EH (cell line): ENCODE measurements around the gene DUOXA1.
"Not testable (repeated sequence)": the region's sequence is repeated elsewhere in the genome, so short reads cannot be mapped to it uniquely, and the experiment has no call there.

ENCODE experiments used
- DNase-seq: peaks from one replicate; pipeline ENCODE4 v3.0.0-alpha.2; 2015; ENCODE audit warnings: low read depth

DUOXA1 gene

DNA sequence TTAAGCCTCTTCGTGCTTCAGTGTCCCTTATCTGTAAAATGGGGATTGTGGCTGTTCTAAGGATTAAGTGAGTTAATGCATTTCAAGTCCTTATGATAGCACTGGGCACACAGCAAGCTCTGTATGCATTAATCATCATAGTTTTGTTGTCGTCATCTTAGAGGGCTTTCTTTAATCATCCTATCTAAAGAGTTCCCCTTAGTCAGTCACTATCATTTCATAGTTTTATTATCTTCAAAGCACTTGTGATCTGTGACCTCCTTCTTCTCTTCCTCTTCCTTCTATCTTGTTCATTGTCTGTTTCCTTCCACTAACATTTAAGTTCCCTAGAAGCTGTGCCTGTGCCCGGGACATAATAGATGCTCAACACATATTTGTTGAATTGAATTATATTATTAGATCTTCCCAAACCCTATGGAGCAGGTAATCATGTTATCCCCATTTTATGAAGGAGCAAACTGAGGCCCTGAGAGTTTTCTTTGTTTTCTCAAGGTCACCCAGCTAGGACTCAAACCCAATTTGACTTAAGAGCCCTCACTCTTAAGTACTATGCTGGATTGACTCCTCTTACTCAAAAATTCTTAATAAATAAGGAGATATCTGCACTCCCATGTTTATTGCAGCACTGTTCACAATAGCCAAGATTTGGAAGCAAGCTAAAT, 39.8 kb downstream of the DUOXA1 start:
- no peak for DNase-seq

DNA sequence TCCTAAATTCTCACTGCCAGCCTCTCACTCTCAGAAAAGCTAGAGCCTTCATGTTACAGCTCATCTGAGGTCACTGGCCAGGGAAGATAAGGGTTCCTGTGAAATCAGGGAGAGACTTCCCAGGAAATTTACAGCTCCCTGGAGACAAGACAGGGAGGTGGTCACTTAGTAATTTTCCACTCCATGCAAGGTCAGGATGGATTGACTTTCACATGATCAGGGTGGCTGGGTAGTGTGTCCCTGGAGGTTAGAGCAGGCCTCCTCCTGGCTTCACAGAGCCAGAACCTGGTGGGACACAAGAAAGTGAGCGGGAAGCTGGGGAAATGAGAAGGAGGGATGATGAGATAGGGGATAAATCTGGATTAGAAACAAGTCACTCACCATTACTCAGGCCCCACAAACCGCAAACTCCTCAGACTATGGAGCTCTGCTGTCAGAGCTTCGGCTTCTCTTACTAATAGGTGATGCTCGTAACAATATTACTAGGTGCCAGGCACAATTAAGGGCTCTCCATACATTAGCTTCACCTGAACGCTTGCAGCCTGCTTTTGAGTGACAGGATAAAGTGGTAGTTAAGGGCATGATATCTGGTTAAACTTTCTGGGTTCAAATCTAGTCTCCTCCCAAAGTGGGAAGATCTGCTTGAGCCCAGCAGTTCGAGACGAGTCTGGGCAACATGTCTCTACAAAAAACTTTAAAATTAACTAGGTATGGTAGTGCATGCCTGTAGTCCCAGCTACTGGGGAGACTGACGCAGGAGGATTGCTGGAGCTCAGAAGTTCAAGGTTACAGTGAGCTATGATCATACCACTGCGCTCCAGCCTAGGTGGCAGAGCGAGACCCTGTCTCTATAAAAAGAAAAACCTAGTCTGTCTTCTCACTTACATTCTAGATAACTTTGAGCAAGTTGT, 40.6 kb downstream of the DUOXA1 start:
- peak; percentile 20 for DNase-seq

DNA sequence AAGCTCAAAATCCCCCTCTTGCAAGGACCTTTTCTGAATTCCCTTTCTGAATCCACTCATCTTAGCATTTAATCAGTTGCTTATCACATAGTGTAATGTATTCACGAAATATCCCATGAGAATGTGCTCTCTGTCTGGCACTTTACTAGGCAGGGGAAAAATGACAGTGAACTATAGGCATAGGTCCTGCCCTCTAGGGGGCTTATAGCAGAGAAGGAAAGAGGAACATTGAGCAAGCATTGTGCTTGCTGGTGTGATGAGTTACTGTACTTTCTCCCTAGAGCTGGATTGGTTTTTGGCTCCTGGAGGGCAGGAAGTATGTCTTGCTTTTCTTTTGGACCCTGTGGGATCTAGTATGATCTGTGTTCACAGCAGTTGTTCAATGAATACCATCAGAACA, 42.2 kb downstream of the DUOXA1 start:
- DNase-seq = no peak

DNA sequence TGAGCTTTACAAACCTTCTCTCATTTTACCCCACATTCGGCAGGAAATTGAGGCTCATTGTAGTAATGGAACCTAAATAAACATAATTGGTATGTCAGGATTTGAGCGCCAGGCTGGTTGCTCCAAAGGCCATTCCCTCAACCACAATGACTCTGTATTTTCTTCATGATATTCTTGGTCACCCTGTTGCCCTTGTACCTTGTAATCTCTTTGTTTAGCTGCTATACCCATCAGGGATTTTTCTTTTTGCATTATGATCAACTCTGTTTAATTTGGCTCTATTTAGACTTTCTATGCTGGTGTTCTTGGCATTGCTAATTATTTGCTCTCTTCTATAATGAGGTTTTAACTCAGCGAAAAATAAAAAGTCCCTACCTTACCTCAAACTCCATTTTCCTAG, 45.5 kb downstream of the DUOXA1 start:
- no peak for DNase-seq

DNA sequence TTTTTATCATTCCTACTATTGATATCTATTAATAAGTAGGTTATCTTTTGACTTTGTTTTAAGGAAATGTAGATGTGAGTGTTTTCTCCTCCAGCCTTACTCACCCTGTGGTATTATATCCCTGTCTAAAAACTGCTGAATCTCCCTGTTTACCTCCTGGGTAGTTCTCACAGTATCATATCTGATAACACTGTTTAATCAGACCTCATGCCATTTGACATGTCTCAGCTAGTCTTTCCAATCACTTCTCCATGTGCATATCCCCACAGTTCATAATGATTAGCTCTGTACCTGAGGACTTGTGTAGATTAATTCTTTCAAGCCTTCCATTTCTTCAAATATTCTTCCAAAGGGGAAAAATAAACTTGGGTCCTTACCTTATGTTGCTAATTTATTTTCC, 46.5 kb downstream of the DUOXA1 start:
- no peak for DNase-seq

DNA sequence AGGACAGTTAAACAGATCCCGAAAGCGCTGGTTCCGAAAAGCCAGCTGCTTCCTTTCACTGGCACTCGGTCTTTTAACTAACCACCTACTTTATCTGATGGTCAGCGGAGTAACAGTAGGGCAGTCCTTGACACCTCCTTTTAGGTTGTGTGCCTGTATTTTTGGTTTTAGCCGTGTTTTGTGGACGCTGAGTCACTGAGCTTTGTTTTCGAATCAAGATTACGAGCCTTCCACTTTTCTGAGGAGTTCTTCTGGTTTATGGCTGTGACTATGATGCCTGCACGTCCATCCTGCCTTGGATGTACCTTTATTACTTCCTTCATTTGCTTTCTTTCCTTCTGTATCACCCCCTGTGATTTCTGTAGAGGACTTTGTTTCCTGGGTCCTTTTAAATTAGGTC, 47.3 kb downstream of the DUOXA1 start:
- not testable (repeated sequence) for DNase-seq

DNA sequence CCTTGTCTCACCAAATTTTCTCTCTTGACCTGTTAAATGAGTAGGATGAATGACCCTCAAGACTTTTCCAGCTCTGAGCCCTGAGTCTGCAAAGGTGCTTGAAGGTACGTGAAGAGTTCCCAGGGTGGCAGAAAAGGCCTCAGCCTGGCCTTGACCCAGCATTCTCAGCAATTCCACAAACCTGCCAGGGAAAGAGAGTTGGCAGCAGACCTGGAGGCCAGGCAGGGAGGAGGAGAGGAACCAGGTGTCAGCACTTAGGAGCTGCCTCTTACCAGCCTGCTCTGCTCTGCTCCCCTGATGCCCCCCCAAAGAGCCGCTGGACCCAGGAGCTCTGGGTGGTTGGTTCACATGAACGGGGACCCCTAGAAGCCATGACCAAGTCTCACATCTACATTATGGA, 49.1 kb downstream of the DUOXA1 start:
- DNase-seq = not testable (repeated sequence)

DNA sequence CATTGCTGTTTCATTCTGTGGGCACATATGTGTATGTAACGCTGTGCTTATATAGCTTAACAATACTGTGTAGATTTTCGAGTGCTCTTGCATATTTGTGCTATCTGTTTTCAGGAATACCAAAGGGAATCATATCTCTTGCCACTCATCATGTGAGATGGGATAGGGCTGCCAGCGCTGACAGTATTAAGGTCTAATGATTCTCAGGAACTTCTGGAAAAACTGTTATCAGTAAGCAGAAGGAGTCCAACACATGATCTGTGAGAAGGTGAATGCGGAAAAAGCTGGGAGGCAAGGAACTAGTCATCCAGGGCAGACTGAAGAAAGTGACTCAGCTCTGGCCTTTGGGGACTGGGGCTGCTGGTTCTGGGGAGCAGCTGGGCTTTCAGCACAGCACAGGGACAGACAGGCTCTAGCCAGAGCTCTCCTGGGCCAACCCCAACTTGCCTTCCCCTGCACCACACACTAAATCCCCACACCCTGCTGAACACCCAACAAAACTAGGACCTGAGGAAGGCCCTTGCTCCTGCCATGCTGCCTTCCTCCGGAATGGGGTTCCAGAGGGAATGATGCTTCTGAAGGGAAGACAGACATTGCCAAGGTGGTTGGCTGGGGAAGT, 49.9 kb downstream of the DUOXA1 start:
- not testable (repeated sequence) for DNase-seq

DNA sequence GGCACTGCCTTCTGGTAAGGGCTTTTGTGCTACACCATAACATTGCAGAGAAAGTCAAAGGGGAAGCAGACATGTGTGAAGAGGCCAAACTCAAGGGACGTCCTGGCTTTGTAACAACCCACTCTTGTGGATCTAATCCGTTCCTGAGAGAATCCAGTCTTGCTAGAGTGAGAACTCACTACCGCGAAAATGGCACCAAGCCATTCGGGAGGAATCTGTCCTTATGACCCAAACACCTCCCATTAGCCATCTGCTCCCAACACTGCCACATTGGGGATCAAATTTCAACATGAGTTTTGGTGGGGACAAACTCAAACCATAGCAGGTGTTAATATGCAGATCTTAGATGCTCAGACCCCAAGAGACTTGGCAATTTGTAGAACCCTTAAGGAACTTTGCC, 50.5 kb downstream of the DUOXA1 start:
- not testable (repeated sequence) for DNase-seq

DNA sequence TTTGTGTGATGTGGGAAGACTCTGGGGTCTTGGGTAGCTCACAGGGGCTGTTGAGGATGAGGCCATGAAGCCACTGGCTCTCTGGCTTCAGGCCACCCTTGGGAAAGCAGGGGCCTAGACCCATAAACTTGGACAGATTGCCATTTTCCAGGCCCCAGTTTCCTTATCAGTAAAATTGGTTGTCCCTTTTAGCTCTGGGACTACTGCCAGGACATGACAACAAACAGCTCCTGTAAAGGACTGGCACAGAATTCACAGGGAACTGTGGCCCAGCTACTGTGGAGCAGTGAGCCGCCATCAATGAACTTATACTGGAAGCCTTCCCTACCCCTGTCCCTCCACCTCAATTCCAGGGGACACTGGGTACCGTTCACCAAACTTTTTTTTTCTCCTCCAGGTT, 52.3 kb downstream of the DUOXA1 start:
- DNase-seq = not testable (repeated sequence)

DNA sequence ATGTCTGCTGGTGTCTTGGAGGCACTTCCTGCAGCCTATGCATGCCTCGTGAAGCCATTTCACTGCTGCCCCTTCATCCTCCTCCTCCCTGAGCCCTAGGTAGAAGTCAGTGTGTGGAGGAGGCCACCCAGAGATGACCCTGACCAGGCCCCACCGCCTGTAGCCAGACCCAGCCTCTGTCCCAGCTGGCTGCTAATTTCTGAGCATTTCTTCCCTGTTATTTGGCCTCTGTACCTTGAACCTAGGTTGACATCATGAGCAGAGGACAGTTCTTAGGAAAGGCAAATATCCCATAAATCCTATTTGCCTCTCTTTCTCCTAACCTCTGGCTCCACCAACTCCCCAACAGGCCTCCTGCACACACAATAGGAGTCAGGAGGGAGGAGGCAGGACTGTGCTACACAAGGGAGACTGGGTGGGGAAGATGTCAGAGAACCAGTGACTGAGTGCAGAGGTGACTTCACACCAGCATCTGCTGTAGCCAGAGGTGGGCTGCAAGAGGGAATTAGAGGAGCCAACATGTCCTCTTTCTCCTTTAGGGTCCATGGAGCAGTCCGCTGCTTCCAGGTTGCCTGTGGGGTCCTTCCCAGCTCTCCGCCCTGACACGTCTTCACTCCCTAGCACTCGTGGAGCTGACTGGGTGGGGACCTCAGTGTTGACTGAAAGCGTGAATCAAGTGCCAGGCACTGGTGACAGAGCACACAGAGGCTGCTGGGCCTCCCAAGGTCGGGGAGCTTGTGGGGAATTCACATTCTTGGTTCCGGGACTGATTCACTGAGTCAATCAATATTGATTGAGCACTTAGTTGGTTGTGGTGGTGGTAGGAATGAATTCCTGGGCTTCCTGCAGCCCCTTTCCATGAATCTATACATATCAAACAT, 54.0 kb downstream of the DUOXA1 start:
- DNase-seq = not testable (repeated sequence)

DNA sequence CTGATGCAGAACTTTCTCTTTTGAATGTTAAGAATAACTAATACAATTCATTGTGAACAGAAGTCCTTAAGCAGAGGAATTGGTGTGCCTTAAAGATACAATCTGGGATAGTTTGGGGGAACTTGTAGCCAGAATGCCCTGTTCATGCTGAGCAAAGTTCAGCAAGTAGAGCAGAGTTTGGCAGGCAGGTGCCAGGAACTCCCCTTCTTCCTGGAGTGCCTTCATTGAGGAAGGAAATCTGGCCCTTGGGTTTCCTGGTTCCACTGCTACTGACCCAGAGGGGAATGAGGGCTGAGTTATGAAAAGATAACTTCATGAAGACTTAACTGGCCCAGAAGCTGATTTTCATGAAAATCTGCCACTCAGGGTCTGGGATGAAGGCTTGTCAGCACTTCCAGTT, 56.1 kb downstream of the DUOXA1 start:
- DNase-seq = not testable (repeated sequence)

DNA sequence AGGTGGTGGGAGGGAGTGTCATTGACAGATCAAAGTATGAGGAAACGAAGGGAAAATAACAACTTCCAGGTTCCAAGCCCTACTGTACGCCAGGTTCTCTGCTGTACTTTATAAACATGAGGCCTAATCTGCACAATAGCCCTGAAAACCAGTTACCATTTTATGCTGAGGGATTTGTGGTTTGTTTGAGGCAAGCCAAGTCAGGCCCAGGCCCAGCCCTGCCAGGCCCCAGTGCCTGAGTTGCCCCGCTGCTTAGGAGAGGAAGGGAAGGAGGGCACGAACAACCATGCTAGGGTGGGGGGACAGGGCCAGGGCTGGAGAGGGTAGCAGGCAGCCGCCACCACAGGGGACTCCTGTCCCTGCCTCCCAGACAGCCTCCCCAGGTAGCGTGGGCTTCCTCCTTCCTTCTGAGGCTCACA, 59.7 kb downstream of the DUOXA1 start:
- DNase-seq = not testable (repeated sequence)
